Right atrium auricular region (tissue), 2 donors: ENCODE results near the gene KCNAB1. TPM values are rescaled to one million over a fixed set of nuclear protein-coding genes. Genes with fewer than 3 reads are reported as not detected.
A peak's percentile ranks its signal among the peaks of the same experiment; 100 is the strongest.

ENCODE experiments used
- DNase-seq: peaks from one replicate; pipeline ENCODE4 v3.0.0-alpha.2; 2019; ENCODE audit warnings: low spot score
- H3K27ac ChIP-seq, 2 donors: fragments of 200-600 bp; sonication (generic); 1 replicate in 1 of 2; 2 replicates in 1 of 2; pipeline ENCODE4 v1.5.1; 2016 to 2019
- H3K27me3 ChIP-seq, 2 donors: fragments of 200-600 bp; sonication (generic); one replicate each; pipeline versions ENCODE4 v1.5.1 to v1.6.0; 2017 to 2019
- H3K36me3 ChIP-seq: fragments of 200-600 bp; sonication (generic); one replicate; pipeline ENCODE4 v1.5.1; 2016
- H3K4me1 ChIP-seq, 2 donors: fragments of 200-600 bp; sonication (generic); one replicate each; pipeline versions ENCODE4 v1.5.1 to v1.6.0; 2017 to 2019
- H3K4me3 ChIP-seq, 2 donors: fragments of 200-600 bp; sonication (generic); 1 replicate in 1 of 2; 2 replicates in 1 of 2; pipeline ENCODE4 v1.5.1; 2017 to 2019; ENCODE audit warnings: mild to moderate bottlenecking in 1 of 2, moderate library complexity in 1 of 2
- H3K9me3 ChIP-seq, 2 donors: fragments of 200-600 bp; sonication (generic); one replicate each; pipeline ENCODE4 v1.5.1; 2019
- CTCF ChIP-seq, 2 donors: fragments of 200-600 bp; sonication (generic); IDR thresholded peaks; one replicate each; pipeline ENCODE4 v1.5.1; 2019; ENCODE audit warnings: antibody characterized with exemption in 2 of 2
- total RNA-seq, 2 donors: library from RNA; depleted of rRNA; stranded (reverse); fragments of >200 nt; gene quantifications; one replicate each; pipeline ENCODE4 v1.1.0, GENCODE V29; 2016

Gene KCNAB1
- total RNA-seq, 2 donors from 2014 or later = 2.0 to 3.2 TPM

GRCh38 chr3:156293566-156293965 is 173.2 kb downstream of the KCNAB1 start:
- Histone ChIP-seq H3K27ac (no peak overlapping the region), H3K36me3 (no peaks in the 10 kb centered on the region), H3K9me3 (no peaks in the 10 kb centered on the region), H3K4me3 (no peak overlapping the region), H3K4me1 (peaks cover 0 to 16% of the 10 kb centered on the region in 2 donors), H3K27me3 (peaks cover 0 to 9% of the 10 kb centered on the region in 2 donors)
- TF ChIP-seq CTCF (IDR thresholded peaks at IDR 0.05) = no peak
- no peak for DNase-seq

GRCh38 chr3:156297582-156297981 is 177.2 kb downstream of the KCNAB1 start:
- Histone ChIP-seq H3K4me3 (no peak overlapping the region), H3K27me3 (no peaks in the 10 kb centered on the region), H3K4me1 (peaks cover 0 to 10% of the 10 kb centered on the region in 2 donors), H3K36me3 (no peaks in the 10 kb centered on the region), H3K9me3 (no peaks in the 10 kb centered on the region), H3K27ac (no peak overlapping the region)
- no peak for DNase-seq
- no peak for TF ChIP-seq CTCF (IDR thresholded peaks at IDR 0.05)

GRCh38 chr3:156298014-156298413 is 177.6 kb downstream of the KCNAB1 start:
- Histone ChIP-seq H3K36me3 (no peaks in the 10 kb centered on the region), H3K9me3 (no peaks in the 10 kb centered on the region), H3K27ac (no peak overlapping the region), H3K4me3 (no peak overlapping the region), H3K27me3 (no peaks in the 10 kb centered on the region), H3K4me1 (peaks cover 0 to 10% of the 10 kb centered on the region in 2 donors)
- DNase-seq = no peak
- TF ChIP-seq CTCF (IDR thresholded peaks at IDR 0.05) = no peak

- no peaks in the 10 kb centered on the region for H3K27me3 ChIP-seq
- H3K4me3 ChIP-seq = no peak overlapping the region
- H3K4me1 ChIP-seq = peaks cover 0 to 10% of the 10 kb centered on the region in 2 donors
- no peaks in the 10 kb centered on the region for H3K9me3 ChIP-seq
- H3K27ac ChIP-seq = no peak overlapping the region
- no peak for TF ChIP-seq CTCF (IDR thresholded peaks at IDR 0.05)
- no peaks in the 10 kb centered on the region for H3K36me3 ChIP-seq
- DNase-seq = peak; percentile 65
Observed at GRCh38 chr3:156298938-156299337, 178.6 kb downstream of the KCNAB1 start.

DNA sequence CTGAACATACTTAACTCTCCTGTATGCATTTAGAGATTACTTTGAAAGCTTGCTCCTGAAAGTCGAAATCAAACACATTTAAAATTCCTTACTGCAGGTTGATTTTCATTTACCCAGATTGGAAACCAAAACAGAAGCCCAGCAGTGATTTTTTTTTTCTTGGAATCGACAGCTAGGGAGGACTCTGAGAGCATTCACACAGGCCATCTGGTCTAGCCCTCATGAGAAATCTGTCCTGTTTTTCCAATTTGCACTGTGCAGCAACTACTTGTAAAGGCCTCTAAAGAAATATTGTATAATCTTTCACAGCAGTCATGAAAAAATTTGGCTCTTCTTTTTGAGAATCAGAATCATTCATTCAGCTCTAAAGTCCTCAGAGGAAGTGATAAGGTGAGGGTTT is 179.2 kb downstream of the KCNAB1 start:
- H3K9me3 ChIP-seq = no peaks in the 10 kb centered on the region
- H3K4me3 ChIP-seq = no peak overlapping the region
- no peak for TF ChIP-seq CTCF (IDR thresholded peaks at IDR 0.05)
- H3K27ac ChIP-seq = no peak overlapping the region
- DNase-seq = no peak
- no peaks in the 10 kb centered on the region for H3K27me3 ChIP-seq
- no peaks in the 10 kb centered on the region for H3K36me3 ChIP-seq
- peaks cover 0 to 14% of the 10 kb centered on the region in 2 donors for H3K4me1 ChIP-seq

GRCh38 chr3:156300371-156300770 is 180.0 kb downstream of the KCNAB1 start:
- Histone ChIP-seq H3K36me3 (no peaks in the 10 kb centered on the region), H3K4me3 (no peak overlapping the region), H3K9me3 (no peaks in the 10 kb centered on the region), H3K27ac (no peak overlapping the region), H3K4me1 (peaks cover 0 to 16% of the 10 kb centered on the region in 2 donors), H3K27me3 (no peaks in the 10 kb centered on the region)
- DNase-seq = no peak
- no peak for TF ChIP-seq CTCF (IDR thresholded peaks at IDR 0.05)
